ENCODE data around the gene MMD.
"Not testable (repeated sequence)": the region's sequence is repeated elsewhere in the genome, so short reads cannot be mapped to it uniquely, and the experiment has no call there.

GRCh38 chr17:55446004-55446403 is 24.4 kb upstream of the MMD start:
- not testable (repeated sequence) for TF ChIP-seq CTCF (IDR thresholded peaks at IDR 0.05; ENCODE audit: poor library complexity, severe bottlenecking); SMC3 (conservative IDR thresholded peaks at IDR 0.05; ENCODE audit: poor library complexity)
